H9 (cell line): Measurements from ENCODE around the gene TUT4. TPM values are rescaled to one million over a fixed set of nuclear protein-coding genes. Genes with fewer than 3 reads are reported as not detected.

ENCODE experiments used
- DNase-seq: peaks from one replicate; pipeline ENCODE4 v3.0.0-alpha.2; 2017
- H2AFZ ChIP-seq: one replicate; pipeline ENCODE4 v1.6.1; 2013; ENCODE audit warnings: mild to moderate bottlenecking, low read length, control low read depth, moderate library complexity
- H2AK5ac ChIP-seq: 2 replicates; pipeline ENCODE4 v1.6.1; 2013; ENCODE audit warnings: low read length, control low read depth, mixed read lengths; ENCODE audit not compliant: insufficient read length
- H2BK120ac ChIP-seq: one replicate; pipeline ENCODE4 v1.6.1; 2013; ENCODE audit warnings: low read depth, mild to moderate bottlenecking, low read length, control low read depth, inconsistent platforms; ENCODE audit not compliant: poor library complexity, severe bottlenecking
- H2BK12ac ChIP-seq: 2 replicates; pipeline ENCODE4 v1.6.1; 2013; ENCODE audit warnings: low read length, control low read depth, mixed read lengths, low read depth; ENCODE audit not compliant: insufficient read length
- H2BK15ac ChIP-seq: 2 replicates; pipeline ENCODE4 v1.6.1; 2013; ENCODE audit warnings: low read depth, low read length, control low read depth
- H2BK20ac ChIP-seq: one replicate; pipeline ENCODE4 v1.6.1; 2013; ENCODE audit warnings: low read depth, mild to moderate bottlenecking, low read length, control low read depth, inconsistent platforms; ENCODE audit not compliant: poor library complexity, severe bottlenecking
- H2BK5ac ChIP-seq: 2 replicates; pipeline ENCODE4 v1.6.1; 2013; ENCODE audit warnings: low read length, control low read depth, mixed read lengths; ENCODE audit not compliant: insufficient read length
- H3K14ac ChIP-seq: 2 replicates; pipeline ENCODE4 v1.6.1; 2013; ENCODE audit warnings: low read length, control low read depth; ENCODE audit not compliant: insufficient read depth
- H3K18ac ChIP-seq: 2 replicates; pipeline ENCODE4 v1.6.1; 2013; ENCODE audit warnings: low read depth, mild to moderate bottlenecking, mixed read lengths, low read length, control low read depth; ENCODE audit not compliant: insufficient read length
- H3K23ac ChIP-seq: 2 replicates; pipeline ENCODE4 v1.6.1; 2013; ENCODE audit warnings: low read length, control low read depth, mixed read lengths, low read depth; ENCODE audit not compliant: insufficient read length
- H3K23me2 ChIP-seq: 2 replicates; pipeline ENCODE4 v1.6.1; 2013; ENCODE audit warnings: low read depth, mild to moderate bottlenecking, mixed read lengths, low read length, control low read depth; ENCODE audit not compliant: insufficient read length, poor library complexity, severe bottlenecking
- H3K27ac ChIP-seq: 2 replicates; pipeline ENCODE4 v1.5.1; 2013; ENCODE audit warnings: low read length, control low read depth, mixed read lengths, low read depth; ENCODE audit not compliant: insufficient read length
- H3K27me3 ChIP-seq: 2 replicates; pipeline ENCODE4 v1.6.1; 2013; ENCODE audit warnings: low read length, control low read depth, inconsistent platforms; ENCODE audit not compliant: insufficient read depth
- H3K4ac ChIP-seq: 2 replicates; pipeline ENCODE4 v1.6.1; 2013; ENCODE audit warnings: low read depth, mild to moderate bottlenecking, control low read depth, inconsistent platforms, low read length, moderate library complexity
- H3K4me1 ChIP-seq: 2 replicates; pipeline ENCODE4 v1.6.1; 2013; ENCODE audit warnings: low read length, control low read depth, inconsistent platforms; ENCODE audit not compliant: insufficient read depth
- H3K4me2 ChIP-seq: 2 replicates; pipeline ENCODE4 v1.6.1; 2013; ENCODE audit warnings: low read length, control low read depth, mixed read lengths; ENCODE audit not compliant: insufficient read length, insufficient read depth
- H3K56ac ChIP-seq: 2 replicates; pipeline ENCODE4 v1.6.1; 2013; ENCODE audit warnings: low read depth, mild to moderate bottlenecking, mixed read lengths, low read length, control low read depth; ENCODE audit not compliant: insufficient read length
- H3K79me1 ChIP-seq: 2 replicates; pipeline ENCODE4 v1.6.1; 2013; ENCODE audit warnings: low read depth, mild to moderate bottlenecking, moderate library complexity, low read length, control low read depth, inconsistent platforms; ENCODE audit not compliant: insufficient read depth, poor library complexity, severe bottlenecking
- H3K79me2 ChIP-seq: 2 replicates; pipeline ENCODE4 v1.6.1; 2013; ENCODE audit warnings: low read length, control low read depth, inconsistent platforms; ENCODE audit not compliant: insufficient read depth
- H3K9ac ChIP-seq: 2 replicates; pipeline ENCODE4 v1.6.1; 2013; ENCODE audit warnings: low read length, control low read depth, mixed read lengths; ENCODE audit not compliant: insufficient read length; ENCODE audit errors: extremely low read depth
- H3K9me3 ChIP-seq: one replicate; pipeline ENCODE4 v1.6.1; 2013; ENCODE audit warnings: low read depth, low read length, inconsistent platforms; ENCODE audit not compliant: control insufficient read depth
- H3T11ph ChIP-seq: one replicate; pipeline ENCODE4 v1.6.1; 2013; ENCODE audit warnings: mild to moderate bottlenecking, low read length, control low read depth, inconsistent platforms
- H4K20me1 ChIP-seq: one replicate; pipeline ENCODE4 v1.6.1; 2013; ENCODE audit not compliant: control insufficient read depth, insufficient read length, insufficient read depth
- H4K5ac ChIP-seq: 2 replicates; pipeline ENCODE4 v1.6.1; 2013; ENCODE audit warnings: low read depth, mild to moderate bottlenecking, mixed read lengths, low read length, control low read depth; ENCODE audit not compliant: insufficient read length
- H4K8ac ChIP-seq: replicated peaks from 2 replicates; pipeline ENCODE4 v1.6.1; 2013; ENCODE audit warnings: low read length, control low read depth, mixed read lengths, low read depth; ENCODE audit not compliant: insufficient read length
- H4K91ac ChIP-seq: 2 replicates; pipeline ENCODE4 v1.6.1; 2013; ENCODE audit warnings: low read depth, mild to moderate bottlenecking, moderate library complexity, mixed read lengths, low read length, control low read depth; ENCODE audit not compliant: insufficient read length
- H3K27ac Mint-ChIP-seq, 3 experiments: 2 replicates in 2 of 3; 3 replicates in 1 of 3; pipeline ENCODE4 v1.8.0; 2020 to 2021; ENCODE audit warnings: mixed read lengths in 3 of 3, mild to moderate bottlenecking in 1 of 3, moderate library complexity in 1 of 3
- H3K27me3 Mint-ChIP-seq: 2 replicates; pipeline ENCODE4 v1.8.0; 2021; ENCODE audit warnings: low read depth, mild to moderate bottlenecking, moderate library complexity, mixed read lengths
- H3K36me3 Mint-ChIP-seq, 3 experiments: 2 replicates in 2 of 3; 3 replicates in 1 of 3; pipeline ENCODE4 v1.8.0; 2020 to 2021; ENCODE audit warnings: low read depth in 3 of 3, mixed read lengths in 3 of 3; ENCODE audit not compliant: insufficient read depth in 1 of 3
- H3K4me1 Mint-ChIP-seq, 2 experiments: 2 replicates each; pipeline ENCODE4 v1.8.0; 2020; ENCODE audit warnings: mixed read lengths in 2 of 2
- H3K4me3 Mint-ChIP-seq, 2 experiments: 2 replicates in 1 of 2; 3 replicates in 1 of 2; pipeline ENCODE4 v1.8.0; 2020 to 2021; ENCODE audit warnings: mild to moderate bottlenecking in 2 of 2, mixed read lengths in 2 of 2, moderate library complexity in 1 of 2
- H3K9me3 Mint-ChIP-seq, 2 experiments: 2 replicates in 1 of 2; 3 replicates in 1 of 2; pipeline ENCODE4 v1.8.0; 2020; ENCODE audit warnings: mild to moderate bottlenecking in 2 of 2, mixed read lengths in 2 of 2, moderate library complexity in 1 of 2
- whole genome bisulfite sequencing: extraction: QIAGEN DNeasy Blood & Tissue Kit; methylation state at CpG from one replicate; pipeline ENCODE4 v1.1.7; 2013; ENCODE audit warnings: missing lambda C conversion rate, low lambda C conversion rate, mixed read lengths; ENCODE audit not compliant: insufficient read length; ENCODE audit errors: extremely low coverage; 5-methylcytosine and 5-hydroxymethylcytosine counted together
- total RNA-seq: library from RNA; stranded (reverse); gene quantifications from 2 replicates; pipeline ENCODE4 v1.2.1, GENCODE V29; 2021
- TF ChIP-seq, protein P1 (sequence below): fragments of 200-600 bp; sonication (generic); conservative IDR thresholded peaks from 3 replicates; pipeline ENCODE4 v1.8.0; 2021; ENCODE audit warnings: antibody characterized with exemption, mild to moderate bottlenecking

The TUT4 gene
- total RNA-seq, 1 experiment from 2014 or later = 59.3 TPM

DNA sequence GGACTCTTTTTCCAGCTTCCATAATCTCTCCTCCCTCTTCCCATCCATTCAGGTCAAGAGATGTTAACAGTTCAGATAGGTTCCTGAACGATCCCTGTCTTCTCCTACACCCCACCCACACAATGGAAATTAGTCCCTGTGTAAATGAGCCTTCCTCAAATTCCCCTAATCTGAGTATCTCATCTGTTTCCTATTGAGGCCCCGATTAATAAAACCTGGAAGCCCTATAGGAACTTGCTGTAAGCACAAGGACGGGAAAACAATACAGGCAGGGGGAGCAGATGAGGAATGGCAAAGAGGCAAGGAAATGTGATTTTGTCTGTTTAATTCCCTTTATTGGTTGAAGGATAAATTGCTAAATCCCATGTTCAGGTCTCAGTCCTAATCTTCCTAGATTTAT, 42.2 kb upstream of the TUT4 start:
- H3K23me2 ChIP-seq = no peaks in the 10 kb centered on the region
- Mint-ChIP-seq H3K4me3 (no peak overlapping the region), H3K9me3 (no peaks in the 10 kb centered on the region), H3K27me3 (peaks cover 10% of the 10 kb centered on the region), H3K36me3 (no peaks in the 10 kb centered on the region), H3K27ac (no peak overlapping the region), H3K4me1 (peaks cover 5 to 17% of the 10 kb centered on the region in 2 experiments)
- no peak overlapping the region for H3K27ac ChIP-seq
- H3K9me3 ChIP-seq = no peaks in the 10 kb centered on the region
- H3K4me2 ChIP-seq = no peak overlapping the region
- no peak overlapping the region for H2BK120ac ChIP-seq
- no peak overlapping the region for H3K9ac ChIP-seq
- no peak overlapping the region for H4K91ac ChIP-seq
- no peaks in the 10 kb centered on the region for H3K79me2 ChIP-seq
- H2BK12ac ChIP-seq = no peak overlapping the region
- H4K20me1 ChIP-seq = no peaks in the 10 kb centered on the region
- no peak overlapping the region for H2BK20ac ChIP-seq
- no peak overlapping the region for H4K8ac ChIP-seq
- H3K4ac ChIP-seq = no peak overlapping the region
- H3K18ac ChIP-seq = no peak overlapping the region
- no peak overlapping the region for H4K5ac ChIP-seq
- H3K56ac ChIP-seq = no peak overlapping the region
- H3K79me1 ChIP-seq = no peaks in the 10 kb centered on the region
- no peak overlapping the region for H2BK5ac ChIP-seq
- no peak overlapping the region for H2AFZ ChIP-seq
- WGBS = no CpG with 5 or more reads among the region's 3 CpGs
- H2AK5ac ChIP-seq = no peak overlapping the region
- peaks cover 2% of the 10 kb centered on the region; the same call in 1 of the 2 replicates for H3K4me1 ChIP-seq
- no peak overlapping the region for H3T11ph ChIP-seq
- H3K27me3 ChIP-seq = no peaks in the 10 kb centered on the region
- H3K14ac ChIP-seq = no peak overlapping the region
- DNase-seq = no peak
- no peak overlapping the region for H2BK15ac ChIP-seq
- TF ChIP-seq, protein P1, sequence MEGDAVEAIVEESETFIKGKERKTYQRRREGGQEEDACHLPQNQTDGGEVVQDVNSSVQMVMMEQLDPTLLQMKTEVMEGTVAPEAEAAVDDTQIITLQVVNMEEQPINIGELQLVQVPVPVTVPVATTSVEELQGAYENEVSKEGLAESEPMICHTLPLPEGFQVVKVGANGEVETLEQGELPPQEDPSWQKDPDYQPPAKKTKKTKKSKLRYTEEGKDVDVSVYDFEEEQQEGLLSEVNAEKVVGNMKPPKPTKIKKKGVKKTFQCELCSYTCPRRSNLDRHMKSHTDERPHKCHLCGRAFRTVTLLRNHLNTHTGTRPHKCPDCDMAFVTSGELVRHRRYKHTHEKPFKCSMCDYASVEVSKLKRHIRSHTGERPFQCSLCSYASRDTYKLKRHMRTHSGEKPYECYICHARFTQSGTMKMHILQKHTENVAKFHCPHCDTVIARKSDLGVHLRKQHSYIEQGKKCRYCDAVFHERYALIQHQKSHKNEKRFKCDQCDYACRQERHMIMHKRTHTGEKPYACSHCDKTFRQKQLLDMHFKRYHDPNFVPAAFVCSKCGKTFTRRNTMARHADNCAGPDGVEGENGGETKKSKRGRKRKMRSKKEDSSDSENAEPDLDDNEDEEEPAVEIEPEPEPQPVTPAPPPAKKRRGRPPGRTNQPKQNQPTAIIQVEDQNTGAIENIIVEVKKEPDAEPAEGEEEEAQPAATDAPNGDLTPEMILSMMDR = no peak
- H3K23ac ChIP-seq = no peak overlapping the region
